ENCODE data around the gene FGF19. TPM values are rescaled to one million over a fixed set of nuclear protein-coding genes. Genes with fewer than 3 reads are reported as not detected.

FGF19 gene
- total RNA-seq, 1 experiment from 2014 or later: 17.6 TPM

DNA sequence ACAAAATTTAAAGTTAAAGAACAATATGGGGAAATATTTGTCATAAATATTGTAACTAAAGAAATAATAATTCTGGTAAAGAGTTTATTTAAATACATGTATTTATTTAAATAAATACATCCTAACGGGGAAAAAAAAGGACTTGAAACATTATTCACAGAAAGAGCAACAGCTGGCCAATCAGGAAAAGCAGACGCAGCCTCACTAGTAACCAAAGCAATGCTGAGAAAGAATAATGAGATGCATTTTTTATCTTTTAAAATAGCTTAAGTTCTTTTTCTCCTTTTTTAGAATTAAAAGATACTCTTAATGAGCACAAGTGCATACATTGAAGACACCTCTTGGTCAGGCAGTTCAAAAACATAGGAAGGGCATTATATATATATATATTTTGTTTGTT lies 26.1 kb downstream of the FGF19 start (continued):
- TF ChIP-seq, protein P1, sequence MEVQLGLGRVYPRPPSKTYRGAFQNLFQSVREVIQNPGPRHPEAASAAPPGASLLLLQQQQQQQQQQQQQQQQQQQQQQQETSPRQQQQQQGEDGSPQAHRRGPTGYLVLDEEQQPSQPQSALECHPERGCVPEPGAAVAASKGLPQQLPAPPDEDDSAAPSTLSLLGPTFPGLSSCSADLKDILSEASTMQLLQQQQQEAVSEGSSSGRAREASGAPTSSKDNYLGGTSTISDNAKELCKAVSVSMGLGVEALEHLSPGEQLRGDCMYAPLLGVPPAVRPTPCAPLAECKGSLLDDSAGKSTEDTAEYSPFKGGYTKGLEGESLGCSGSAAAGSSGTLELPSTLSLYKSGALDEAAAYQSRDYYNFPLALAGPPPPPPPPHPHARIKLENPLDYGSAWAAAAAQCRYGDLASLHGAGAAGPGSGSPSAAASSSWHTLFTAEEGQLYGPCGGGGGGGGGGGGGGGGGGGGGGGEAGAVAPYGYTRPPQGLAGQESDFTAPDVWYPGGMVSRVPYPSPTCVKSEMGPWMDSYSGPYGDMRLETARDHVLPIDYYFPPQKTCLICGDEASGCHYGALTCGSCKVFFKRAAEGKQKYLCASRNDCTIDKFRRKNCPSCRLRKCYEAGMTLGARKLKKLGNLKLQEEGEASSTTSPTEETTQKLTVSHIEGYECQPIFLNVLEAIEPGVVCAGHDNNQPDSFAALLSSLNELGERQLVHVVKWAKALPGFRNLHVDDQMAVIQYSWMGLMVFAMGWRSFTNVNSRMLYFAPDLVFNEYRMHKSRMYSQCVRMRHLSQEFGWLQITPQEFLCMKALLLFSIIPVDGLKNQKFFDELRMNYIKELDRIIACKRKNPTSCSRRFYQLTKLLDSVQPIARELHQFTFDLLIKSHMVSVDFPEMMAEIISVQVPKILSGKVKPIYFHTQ (CRISPR knock-in tag; IDR thresholded peaks at IDR 0.05): no peak
- TF ChIP-seq, protein P2, sequence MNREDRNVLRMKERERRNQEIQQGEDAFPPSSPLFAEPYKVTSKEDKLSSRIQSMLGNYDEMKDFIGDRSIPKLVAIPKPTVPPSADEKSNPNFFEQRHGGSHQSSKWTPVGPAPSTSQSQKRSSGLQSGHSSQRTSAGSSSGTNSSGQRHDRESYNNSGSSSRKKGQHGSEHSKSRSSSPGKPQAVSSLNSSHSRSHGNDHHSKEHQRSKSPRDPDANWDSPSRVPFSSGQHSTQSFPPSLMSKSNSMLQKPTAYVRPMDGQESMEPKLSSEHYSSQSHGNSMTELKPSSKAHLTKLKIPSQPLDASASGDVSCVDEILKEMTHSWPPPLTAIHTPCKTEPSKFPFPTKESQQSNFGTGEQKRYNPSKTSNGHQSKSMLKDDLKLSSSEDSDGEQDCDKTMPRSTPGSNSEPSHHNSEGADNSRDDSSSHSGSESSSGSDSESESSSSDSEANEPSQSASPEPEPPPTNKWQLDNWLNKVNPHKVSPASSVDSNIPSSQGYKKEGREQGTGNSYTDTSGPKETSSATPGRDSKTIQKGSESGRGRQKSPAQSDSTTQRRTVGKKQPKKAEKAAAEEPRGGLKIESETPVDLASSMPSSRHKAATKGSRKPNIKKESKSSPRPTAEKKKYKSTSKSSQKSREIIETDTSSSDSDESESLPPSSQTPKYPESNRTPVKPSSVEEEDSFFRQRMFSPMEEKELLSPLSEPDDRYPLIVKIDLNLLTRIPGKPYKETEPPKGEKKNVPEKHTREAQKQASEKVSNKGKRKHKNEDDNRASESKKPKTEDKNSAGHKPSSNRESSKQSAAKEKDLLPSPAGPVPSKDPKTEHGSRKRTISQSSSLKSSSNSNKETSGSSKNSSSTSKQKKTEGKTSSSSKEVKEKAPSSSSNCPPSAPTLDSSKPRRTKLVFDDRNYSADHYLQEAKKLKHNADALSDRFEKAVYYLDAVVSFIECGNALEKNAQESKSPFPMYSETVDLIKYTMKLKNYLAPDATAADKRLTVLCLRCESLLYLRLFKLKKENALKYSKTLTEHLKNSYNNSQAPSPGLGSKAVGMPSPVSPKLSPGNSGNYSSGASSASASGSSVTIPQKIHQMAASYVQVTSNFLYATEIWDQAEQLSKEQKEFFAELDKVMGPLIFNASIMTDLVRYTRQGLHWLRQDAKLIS (CRISPR knock-in tag; IDR thresholded peaks at IDR 0.05; ENCODE audit: borderline replicate concordance): no peak
- TF ChIP-seq CREM (CRISPR knock-in tag; IDR thresholded peaks at IDR 0.05): no peak

DNA sequence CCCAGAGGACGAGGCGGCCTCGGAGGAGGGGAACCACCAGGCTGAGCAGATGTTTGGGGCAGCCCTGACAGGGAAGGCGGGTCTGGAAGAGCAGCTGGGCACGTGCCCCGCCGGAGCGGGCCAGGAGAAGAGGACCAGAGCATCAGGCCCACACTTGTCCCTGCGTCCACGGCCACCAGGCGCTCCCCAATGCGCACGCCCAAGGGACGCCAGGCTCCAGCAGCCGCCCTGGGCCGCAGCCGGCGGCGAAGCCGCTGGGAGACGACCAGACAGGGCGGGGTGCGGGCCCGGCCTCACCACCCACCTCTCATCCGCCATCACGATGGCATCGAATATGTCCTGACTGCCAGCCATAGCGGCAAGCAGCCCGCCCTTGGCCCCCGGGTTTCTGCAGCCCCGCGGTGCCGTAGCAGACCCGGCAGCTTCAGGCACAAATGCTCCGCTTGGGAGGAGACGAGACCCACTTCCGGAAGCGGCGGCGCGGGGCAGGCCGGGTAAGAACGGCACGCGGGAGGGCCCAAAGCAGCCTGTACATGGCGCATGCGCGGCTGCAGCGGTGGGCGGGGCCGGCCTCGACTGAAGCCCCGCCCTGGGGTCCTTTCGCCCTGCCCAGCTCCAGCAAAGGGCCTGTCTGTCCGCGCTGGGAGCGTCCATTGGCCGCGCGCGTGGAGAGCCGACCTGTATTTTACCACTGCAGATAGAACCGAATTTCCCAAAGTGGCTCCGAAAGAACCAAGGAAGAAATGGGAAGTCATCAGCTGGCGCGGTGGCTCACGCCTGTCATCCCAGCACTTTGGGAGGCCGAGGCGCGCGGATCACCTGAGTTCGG lies 28.7 kb downstream of the FGF19 start, which contains the start of gene LTO1:
Gene LTO1, minus strand, starts transcription at position 468 of the 829 bp plus-strand sequence. Its CDS starts 114 bp downstream, at position 354.
- DNase-seq (ENCODE audit: low spot score): peak; percentile 95
- Mint-ChIP-seq H3K4me3 (peak within 1 kb of the TSS; percentile 88), H3K27me3 (ENCODE audit: low read depth) (no peaks in the 10 kb centered on the region), H3K4me1 (peaks cover 13% of the 10 kb centered on the region), H3K36me3 (peaks cover 17% of the 10 kb centered on the region), H3K9me3 (no peaks in the 10 kb centered on the region), H3K27ac (peak within 1 kb of the TSS; percentile 53; the same call in 1 of the 2 replicates)
- CTCF ChIA-PET: interaction anchor here (0.7 to 2.9 kb wide), 9 partner anchors 9 to 218 kb away, joined by 3 to 22 read pairs (median 3); no protein-coding TSS in a partner anchor
- POLR2A ChIA-PET: interaction anchor here (0.6 to 1.5 kb wide), 4 partner anchors 18 to 561 kb away, joined by 3 to 5 read pairs (median 4); no protein-coding TSS in a partner anchor
- peak; percentile 92 for ATAC-seq
- TF ChIP-seq, protein P3, sequence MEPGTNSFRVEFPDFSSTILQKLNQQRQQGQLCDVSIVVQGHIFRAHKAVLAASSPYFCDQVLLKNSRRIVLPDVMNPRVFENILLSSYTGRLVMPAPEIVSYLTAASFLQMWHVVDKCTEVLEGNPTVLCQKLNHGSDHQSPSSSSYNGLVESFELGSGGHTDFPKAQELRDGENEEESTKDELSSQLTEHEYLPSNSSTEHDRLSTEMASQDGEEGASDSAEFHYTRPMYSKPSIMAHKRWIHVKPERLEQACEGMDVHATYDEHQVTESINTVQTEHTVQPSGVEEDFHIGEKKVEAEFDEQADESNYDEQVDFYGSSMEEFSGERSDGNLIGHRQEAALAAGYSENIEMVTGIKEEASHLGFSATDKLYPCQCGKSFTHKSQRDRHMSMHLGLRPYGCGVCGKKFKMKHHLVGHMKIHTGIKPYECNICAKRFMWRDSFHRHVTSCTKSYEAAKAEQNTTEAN (CRISPR knock-in tag; IDR thresholded peaks at IDR 0.05): peak; percentile 70; the same call in 1 of the 2 replicates
- TF ChIP-seq GABPB1 (CRISPR knock-in tag; IDR thresholded peaks at IDR 0.05) (peak; percentile 69), ESRRA (CRISPR knock-in tag; IDR thresholded peaks at IDR 0.05; ENCODE audit: borderline replicate concordance) (0 out of 2 replicates have a peak, but pooled peaks have one; percentile 11), NFYB (CRISPR knock-in tag; conservative IDR thresholded peaks at IDR 0.05; ENCODE audit: low read depth) (no peak), FOXP1 (CRISPR knock-in tag; IDR thresholded peaks at IDR 0.05; ENCODE audit: borderline replicate concordance) (peak; percentile 76; the same call in 1 of the 2 replicates), CREM (CRISPR knock-in tag; IDR thresholded peaks at IDR 0.05) (no peak), GRHL2 (CRISPR knock-in tag; IDR thresholded peaks at IDR 0.05; ENCODE audit: insufficient replicate concordance, severe bottlenecking) (no peak), TP53 (CRISPR knock-in tag; IDR thresholded peaks at IDR 0.05) (no peak), JUN (CRISPR knock-in tag; IDR thresholded peaks at IDR 0.05) (peak; percentile 56; the same call in 1 of the 2 replicates), RORB (CRISPR knock-in tag; IDR thresholded peaks at IDR 0.05) (no peak), ATF1 (CRISPR knock-in tag; IDR thresholded peaks at IDR 0.05) (no peak), TCF7 (CRISPR knock-in tag; IDR thresholded peaks at IDR 0.05; ENCODE audit: low read depth) (0 out of 2 replicates have a peak, but pooled peaks have one; percentile 41), ELF4 (CRISPR knock-in tag; IDR thresholded peaks at IDR 0.05; ENCODE audit: low read depth) (no peak), NR1H2 (CRISPR knock-in tag; IDR thresholded peaks at IDR 0.05) (no peak), TEAD1 (CRISPR knock-in tag; IDR thresholded peaks at IDR 0.05) (0 out of 2 replicates have a peak, but pooled peaks have one; percentile 44), ZNF138 (CRISPR knock-in tag; conservative IDR thresholded peaks at IDR 0.05) (no peak)
- TF ChIP-seq, protein P4, sequence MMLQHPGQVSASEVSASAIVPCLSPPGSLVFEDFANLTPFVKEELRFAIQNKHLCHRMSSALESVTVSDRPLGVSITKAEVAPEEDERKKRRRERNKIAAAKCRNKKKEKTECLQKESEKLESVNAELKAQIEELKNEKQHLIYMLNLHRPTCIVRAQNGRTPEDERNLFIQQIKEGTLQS (CRISPR knock-in tag; conservative IDR thresholded peaks at IDR 0.05): peak; percentile 65; the same call in 1 of the 2 replicates
- TF ChIP-seq, protein P5, sequence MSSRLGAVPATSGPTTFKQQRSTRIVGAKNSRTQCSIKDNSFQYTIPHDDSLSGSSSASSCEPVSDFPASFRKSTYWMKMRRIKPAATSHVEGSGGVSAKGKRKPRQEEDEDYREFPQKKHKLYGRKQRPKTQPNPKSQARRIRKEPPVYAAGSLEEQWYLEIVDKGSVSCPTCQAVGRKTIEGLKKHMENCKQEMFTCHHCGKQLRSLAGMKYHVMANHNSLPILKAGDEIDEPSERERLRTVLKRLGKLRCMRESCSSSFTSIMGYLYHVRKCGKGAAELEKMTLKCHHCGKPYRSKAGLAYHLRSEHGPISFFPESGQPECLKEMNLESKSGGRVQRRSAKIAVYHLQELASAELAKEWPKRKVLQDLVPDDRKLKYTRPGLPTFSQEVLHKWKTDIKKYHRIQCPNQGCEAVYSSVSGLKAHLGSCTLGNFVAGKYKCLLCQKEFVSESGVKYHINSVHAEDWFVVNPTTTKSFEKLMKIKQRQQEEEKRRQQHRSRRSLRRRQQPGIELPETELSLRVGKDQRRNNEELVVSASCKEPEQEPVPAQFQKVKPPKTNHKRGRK (CRISPR knock-in tag; IDR thresholded peaks at IDR 0.05; ENCODE audit: borderline replicate concordance): no peak
- TF ChIP-seq, protein P6, sequence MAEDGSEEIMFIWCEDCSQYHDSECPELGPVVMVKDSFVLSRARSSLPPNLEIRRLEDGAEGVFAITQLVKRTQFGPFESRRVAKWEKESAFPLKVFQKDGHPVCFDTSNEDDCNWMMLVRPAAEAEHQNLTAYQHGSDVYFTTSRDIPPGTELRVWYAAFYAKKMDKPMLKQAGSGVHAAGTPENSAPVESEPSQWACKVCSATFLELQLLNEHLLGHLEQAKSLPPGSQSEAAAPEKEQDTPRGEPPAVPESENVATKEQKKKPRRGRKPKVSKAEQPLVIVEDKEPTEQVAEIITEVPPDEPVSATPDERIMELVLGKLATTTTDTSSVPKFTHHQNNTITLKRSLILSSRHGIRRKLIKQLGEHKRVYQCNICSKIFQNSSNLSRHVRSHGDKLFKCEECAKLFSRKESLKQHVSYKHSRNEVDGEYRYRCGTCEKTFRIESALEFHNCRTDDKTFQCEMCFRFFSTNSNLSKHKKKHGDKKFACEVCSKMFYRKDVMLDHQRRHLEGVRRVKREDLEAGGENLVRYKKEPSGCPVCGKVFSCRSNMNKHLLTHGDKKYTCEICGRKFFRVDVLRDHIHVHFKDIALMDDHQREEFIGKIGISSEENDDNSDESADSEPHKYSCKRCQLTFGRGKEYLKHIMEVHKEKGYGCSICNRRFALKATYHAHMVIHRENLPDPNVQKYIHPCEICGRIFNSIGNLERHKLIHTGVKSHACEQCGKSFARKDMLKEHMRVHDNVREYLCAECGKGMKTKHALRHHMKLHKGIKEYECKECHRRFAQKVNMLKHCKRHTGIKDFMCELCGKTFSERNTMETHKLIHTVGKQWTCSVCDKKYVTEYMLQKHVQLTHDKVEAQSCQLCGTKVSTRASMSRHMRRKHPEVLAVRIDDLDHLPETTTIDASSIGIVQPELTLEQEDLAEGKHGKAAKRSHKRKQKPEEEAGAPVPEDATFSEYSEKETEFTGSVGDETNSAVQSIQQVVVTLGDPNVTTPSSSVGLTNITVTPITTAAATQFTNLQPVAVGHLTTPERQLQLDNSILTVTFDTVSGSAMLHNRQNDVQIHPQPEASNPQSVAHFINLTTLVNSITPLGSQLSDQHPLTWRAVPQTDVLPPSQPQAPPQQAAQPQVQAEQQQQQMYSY (CRISPR knock-in tag; IDR thresholded peaks at IDR 0.05): no peak

Measured in WTC11 (cell line).